ENCODE measurements around the gene RPL10.
"Not testable (repeated sequence)": the region's sequence is repeated elsewhere in the genome, so short reads cannot be mapped to it uniquely, and the experiment has no call there.

Gene RPL10

DNA sequence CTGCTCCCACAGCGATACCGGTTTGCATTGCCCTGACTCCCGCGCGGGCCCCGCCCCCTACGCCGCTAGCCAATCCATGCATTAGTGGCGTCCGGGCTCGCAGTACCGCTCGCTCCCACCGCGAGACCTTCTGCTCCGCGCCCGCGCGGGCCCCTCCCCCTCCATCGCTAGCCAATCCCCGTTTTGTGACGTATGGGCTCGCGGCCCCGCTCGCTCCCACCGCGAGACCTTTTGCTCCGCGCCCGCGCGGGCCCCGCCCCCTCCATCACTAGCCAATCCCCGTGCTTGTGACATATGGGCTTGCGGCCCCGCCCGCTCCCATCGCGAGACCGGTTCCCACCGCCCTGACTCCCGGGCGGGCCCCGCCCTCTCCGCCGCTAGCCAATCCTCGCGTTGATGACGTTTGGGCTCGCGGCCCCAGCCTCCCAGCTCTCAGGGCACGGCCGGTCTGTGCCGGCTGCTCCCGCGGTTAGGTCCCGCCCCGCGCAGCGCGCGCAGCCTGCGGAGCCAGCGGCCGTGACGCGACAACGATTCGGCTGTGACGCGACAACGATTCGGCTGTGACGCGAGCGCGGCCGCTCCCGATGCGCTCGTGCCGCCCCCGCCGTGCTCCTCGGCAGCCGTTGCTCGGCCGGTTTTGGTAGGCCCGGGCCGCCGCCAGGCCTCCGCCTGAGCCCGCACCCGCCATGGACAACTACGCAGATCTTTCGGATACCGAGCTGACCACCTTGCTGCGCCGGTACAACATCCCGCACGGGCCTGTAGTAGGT lies 19.2 kb upstream of the RPL10 start, which contains the start of gene EMD:
TSS of gene EMD (plus strand) at position 497 of the 770 bp plus-strand sequence. CDS start at position 687, 190 bp downstream.
- DNase-seq, result peak; percentile 94

DNA sequence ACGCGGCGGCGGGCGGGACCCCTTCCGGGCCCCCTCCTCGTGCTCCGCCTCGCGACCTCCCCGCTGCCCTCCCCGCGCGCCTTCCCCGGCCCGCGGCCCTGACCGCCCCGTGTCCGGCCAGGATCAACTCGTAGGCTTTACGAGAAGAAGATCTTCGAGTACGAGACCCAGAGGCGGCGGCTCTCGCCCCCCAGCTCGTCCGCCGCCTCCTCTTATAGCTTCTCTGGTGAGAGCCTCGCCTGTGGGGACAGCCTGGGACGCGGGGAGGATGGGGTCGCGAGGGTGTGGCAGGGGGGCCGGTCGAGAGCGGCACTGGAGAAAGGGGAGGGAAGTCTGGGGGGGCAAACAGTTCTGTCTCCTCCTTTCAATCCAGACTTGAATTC lies 18.6 kb upstream of the RPL10 start:
- no peak for DNase-seq

- DNase-seq, result no peak
These were observed 18.0 kb upstream of the RPL10 start for GRCh38 chrX:154380153-154380552.

- DNase-seq, result no peak
These were observed 17.4 kb upstream of the RPL10 start for GRCh38 chrX:154380787-154381186.

GRCh38 chrX:154381271-154381670 lies 16.9 kb upstream of the RPL10 start:
- DNase-seq, result no peak

DNA sequence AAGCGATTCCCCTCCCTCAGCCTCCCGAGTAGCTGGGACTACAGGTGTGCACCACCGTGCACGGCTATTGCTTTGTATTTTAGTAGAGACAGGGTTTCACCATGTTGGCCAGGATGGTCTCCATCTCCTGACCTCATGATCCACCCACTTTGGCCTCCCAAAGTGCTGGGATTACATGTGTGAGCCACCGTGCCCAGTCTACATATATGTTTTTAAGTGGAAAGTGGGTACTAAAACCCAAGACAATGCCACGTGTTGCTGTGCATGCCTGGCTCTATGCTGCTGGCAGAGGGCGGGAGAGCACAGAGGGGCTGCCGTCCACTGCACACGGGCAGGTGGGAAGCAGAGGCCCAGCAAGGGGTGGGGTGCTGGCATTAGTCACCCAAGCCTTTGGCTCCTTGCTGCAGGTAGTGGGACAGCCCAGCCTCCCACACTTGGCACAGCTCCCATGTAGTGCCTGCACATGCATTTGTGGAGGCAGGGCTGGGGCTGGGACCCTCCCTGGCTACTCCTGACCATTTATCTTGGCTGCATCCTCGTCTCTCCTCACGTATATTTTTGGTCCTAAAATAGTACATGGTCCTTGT lies 15.6 kb upstream of the RPL10 start:
- no peak for DNase-seq

GRCh38 chrX:154383359-154384283 lies 14.6 kb upstream of the RPL10 start:
- no peak for DNase-seq

- DNase-seq, result no peak
These were observed 13.8 kb upstream of the RPL10 start for GRCh38 chrX:154384284-154384892.

- DNase-seq, result not testable (repeated sequence)
These were observed 10.1 kb upstream of the RPL10 start for GRCh38 chrX:154388094-154388493.

- DNase-seq, result not testable (repeated sequence)
These were observed 9.5 kb upstream of the RPL10 start for GRCh38 chrX:154388649-154389048.

DNA sequence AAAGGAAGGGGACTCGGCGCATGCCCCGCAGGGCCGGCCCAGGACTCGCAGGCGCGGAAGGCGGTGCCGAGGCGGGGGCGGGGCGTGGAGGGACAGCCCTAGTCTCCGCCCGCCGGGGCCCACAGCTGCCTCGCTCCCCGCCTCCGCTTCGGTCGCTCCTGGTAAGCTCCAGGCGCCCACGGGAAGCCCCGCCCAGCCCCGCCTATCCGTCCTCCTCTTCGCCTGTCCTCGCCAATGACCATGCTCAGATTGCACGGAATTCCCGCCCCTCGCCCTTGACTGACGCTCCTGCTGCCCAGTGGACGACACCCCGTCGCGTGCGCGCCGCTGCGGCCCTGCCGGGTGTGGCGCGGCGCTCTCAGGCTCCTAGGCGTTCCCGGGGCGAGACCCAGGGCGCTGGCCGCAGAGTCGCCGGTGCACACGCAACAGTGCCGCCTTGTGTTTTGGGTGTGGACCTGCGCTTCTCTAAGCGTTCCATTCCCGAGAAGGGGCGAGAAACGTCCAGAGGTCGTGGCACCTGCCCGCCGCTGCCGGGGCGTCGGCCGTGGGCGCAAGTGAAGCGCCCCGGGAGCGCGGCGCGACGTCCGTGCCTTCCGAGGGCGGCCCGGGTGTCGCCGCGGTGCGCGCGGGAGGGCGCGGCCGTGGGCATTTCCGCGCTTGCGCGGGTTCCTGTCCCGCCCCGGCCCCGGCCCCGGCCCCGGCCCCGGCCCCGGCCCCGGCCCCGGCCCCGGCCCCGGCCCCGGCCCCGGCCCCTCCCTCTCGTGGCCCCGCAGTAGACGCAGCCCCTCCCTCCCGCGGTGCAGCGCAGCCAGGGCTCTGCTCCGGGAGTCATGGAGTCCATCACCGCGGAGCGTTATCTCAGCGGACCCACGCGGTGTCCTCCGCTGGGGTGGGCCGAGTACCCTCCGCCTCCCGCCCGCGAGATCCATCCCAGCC lies 8.1 kb upstream of the RPL10 start:
- DNase-seq, result not testable (repeated sequence)

DNA sequence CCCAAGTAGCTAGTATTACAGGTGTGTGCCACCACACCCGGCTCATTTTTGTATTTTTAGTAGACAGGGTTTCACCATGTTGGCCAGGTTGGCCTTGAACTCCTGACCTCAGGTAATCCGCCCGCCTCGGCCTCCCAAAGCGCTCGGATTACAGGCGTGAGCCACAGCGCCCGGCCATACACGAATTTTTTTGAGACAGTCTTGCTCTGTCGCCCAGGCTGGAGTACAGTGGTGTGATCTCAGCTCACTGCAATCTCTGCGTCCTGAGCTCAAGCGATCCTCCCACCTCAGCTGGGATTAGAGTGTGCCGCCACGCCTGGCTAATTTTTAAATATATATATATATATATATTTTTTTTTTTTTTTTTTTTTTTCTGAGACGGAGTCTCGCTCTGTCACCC lies 1.8 kb upstream of the RPL10 start:
- not testable (repeated sequence) for DNase-seq

- peak; percentile 31 for DNase-seq
These were observed 947 bp upstream of the RPL10 start for GRCh38 chrX:154396973-154397887.

- DNase-seq, result peak; percentile 69
These were observed 720 bp downstream of the RPL10 start for GRCh38 chrX:154398668-154399526.

- DNase-seq, result no peak
These were observed 1.6 kb downstream of the RPL10 start for GRCh38 chrX:154399527-154400368.

- DNase-seq, result not testable (repeated sequence)
These were observed 2.2 kb downstream of the RPL10 start for GRCh38 chrX:154400369-154400817.

- no peak for DNase-seq
These were observed 3.0 kb downstream of the RPL10 start for GRCh38 chrX:154401045-154401799.

All from effector CD8-positive, alpha-beta T cell (primary cell).